Hematopoietic multipotent progenitor cell treated with erythropoietin and hydrocortisone succinate and interleukin-3 and kit ligand, for 4 days (in vitro differentiated cells): Measurements from ENCODE around the gene BAHD1.

Experiments used
- DNase-seq: peaks from one replicate; pipeline ENCODE4 v3.0.0-alpha.2; 2015

Gene BAHD1

DNA sequence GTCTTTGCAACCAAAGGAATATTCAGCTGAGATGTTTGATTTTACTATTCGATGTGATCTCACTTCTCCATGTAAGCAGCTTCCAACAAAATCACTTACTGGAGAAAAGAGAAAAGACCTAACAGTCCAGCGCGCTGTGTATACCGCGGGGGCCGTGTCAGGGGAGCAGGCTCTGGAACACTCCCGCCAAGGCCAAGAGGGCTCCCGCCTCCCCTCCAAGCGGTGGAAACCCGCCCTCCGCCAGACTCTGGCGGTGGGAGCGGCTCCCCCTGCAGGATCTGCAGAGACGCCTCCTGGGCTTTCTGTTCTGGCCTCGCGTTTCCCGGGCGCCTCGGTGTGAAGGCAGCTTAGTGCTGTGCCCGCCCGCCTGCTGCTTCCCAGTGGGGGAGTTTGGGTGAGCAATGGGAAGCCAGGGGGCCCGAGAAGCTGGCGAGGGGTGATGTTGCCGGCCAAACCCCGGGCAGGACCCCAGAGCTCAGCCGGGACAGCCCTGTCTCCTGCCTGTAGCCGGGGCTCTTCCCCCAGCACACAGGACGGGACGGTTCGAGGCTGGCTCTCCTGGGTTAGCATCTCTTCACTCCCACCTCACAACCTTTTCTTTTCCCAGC, 66.3 kb downstream of the BAHD1 start:
- DNase-seq = peak; percentile 91

DNA sequence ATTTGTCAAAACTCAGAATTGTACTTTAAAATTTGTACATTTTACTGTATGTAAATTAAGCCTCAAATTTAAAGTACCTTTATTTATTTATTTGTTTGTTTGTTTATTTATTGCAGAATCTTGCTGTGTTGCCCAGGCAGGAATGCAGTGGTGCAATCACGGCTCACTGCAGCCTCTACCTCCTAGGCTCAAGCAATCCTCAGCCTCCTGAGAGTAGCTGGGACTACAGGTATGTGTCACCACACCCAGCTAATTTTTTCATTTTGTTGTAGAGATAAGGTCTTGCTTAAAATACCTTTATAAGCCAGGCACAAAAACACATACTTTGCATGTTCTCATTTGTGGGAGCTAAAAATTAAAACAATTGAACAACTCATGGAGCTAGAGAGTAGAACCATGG, 67.5 kb downstream of the BAHD1 start:
- no peak for DNase-seq

DNA sequence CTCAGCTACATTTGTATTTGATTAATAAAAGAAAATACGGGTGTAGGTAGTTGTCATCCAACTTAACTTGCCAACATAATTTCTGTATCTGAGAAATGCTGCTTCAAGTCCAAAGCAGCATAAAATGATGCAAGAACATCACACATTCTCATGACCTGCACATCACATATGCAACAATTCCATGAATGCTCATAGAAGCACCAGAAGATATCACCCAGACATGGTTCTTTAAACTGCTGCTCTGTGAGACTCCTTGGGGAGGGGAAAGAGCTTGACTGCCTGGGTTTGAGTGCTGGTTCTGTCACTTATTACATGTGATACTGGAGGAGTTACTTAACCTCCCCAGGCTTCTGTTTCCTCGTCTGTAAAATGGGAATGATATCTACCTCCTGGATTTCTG, 69.4 kb downstream of the BAHD1 start:
- DNase-seq = no peak

DNA sequence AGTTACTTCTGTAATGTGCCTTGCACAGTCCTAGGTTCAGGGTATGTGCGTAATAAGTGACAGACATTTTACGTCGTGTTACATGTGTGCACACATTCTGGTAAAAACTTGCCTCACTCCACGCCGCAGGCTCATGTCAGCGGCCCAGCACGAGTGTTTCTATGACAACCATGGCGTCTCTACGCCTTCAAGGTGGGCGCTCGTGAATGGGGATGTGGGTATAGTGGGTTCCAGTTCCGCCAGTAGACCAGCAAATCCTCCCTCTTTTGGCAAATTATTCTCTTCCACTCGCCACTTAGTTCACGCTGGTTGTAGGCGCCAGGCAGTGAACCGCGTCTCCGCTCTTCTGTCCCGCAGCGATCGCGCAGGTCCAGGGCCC, 70.3 kb downstream of the BAHD1 start:
- DNase-seq = peak; percentile 51

DNA sequence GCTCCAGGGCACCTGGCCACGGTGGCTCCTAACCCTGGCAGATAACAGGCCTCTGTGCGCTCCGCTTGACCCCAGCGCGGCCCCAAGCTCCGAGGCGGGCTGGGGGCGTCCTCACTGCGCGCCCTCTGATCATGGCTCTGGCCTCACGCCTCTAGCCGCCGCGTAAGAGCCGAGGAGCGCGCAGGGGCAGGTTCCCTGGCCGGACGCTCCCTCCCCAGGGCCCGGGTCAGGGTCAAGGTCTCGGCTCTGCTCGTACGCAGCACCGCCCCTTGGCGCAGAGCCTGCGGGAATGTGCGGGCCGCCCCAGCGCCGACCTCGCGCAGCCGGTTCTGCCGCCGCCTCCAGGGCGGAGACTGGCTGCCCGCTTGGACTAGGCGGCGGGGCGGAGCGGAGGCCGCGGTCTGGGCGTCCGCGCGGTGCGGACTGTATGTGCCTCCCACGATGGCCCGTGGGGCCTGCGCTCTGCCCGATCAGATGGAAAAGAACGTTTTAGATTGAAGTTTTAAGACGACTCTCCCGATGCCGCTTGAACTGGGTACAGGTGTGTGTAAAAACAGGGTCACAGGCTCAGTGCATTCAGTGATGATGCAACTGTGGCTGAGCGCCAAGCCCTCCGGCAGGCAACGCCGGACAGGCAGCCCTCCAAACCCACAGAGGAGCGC, 70.8 kb downstream of the BAHD1 start:
- DNase-seq = peak; percentile 60

DNA sequence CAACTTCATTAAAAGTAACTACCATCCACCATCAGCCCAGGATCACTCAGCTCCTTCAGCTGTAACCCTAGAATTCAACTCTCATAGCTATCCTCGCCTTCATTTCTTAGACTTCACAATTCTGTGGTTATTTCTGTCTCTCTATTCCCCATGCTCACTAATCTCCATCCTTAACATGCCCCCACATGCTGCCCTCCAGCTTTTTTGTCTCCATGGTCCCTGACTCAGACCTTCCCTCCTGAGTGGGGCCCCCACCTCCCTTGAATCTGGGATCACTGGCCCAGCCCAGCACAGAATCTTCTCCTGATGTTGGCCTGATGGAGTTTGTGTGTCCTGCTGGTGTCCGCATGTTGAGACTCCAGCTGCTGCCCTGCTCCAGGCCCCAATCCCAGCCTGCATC, 71.7 kb downstream of the BAHD1 start:
- DNase-seq = no peak

DNA sequence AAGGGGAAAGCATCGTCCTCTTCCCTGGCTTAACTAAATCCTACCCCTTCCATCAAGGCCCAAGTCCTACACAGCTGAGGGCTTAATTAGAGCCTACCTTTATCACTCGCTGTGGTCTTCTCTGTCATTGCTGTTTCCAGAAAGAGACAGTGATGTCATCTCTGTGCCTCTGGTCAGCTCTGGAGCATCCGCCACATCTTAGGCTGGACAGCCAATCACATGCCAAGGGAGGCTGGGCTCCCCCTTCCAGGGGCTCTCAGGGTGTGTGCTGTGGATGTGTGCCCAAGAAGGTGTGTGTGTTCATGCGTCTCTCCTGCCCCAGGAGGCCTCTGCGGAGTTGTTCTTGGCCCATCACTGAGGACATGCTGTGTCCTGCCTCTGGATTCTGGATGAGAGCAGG, 72.9 kb downstream of the BAHD1 start:
- DNase-seq = no peak

DNA sequence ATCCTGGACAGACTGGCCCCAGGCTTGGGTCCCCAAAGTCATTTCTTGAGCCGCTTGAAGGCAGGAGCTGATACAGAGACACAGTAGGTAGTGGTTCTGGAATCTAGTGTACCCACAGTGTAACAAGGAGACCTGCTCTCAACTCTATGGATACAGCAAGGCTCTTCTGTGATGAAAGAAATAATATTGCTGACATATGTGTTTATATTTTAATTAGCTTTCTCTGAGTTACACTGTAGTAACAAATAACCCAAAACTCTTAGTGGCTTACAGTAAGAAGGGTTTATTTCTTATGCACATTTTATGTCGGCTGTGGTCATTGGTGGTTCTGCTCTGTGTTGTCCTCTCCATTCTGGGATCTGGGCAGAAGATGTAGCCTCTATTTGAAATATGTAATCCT, 75.6 kb downstream of the BAHD1 start:
- no peak for DNase-seq
